SU-DHL-6 (cell line): ENCODE measurements around the gene CEP20.
A peak's percentile ranks its signal among the peaks of the same experiment; 100 is the strongest.

Source experiments
- H2AFZ ChIP-seq: fragments of 200-600 bp; sonication (generic); 2 replicates; pipeline ENCODE4 v1.6.1; 2014; ENCODE audit warnings: low read depth, mild to moderate bottlenecking, moderate library complexity, mixed read lengths, antibody characterized with exemption, low read length; ENCODE audit not compliant: severe bottlenecking
- H3F3A ChIP-seq: fragments of 200-600 bp; shearing (Covaris generic); 2 replicates; pipeline ENCODE4 v1.6.0; 2016; ENCODE audit warnings: antibody characterized with exemption, mild to moderate bottlenecking; ENCODE audit not compliant: insufficient read depth
- H3K27ac ChIP-seq: fragments of 200-600 bp; sonication (generic); 2 replicates; pipeline ENCODE4 v1.5.1; 2016; ENCODE audit warnings: low read depth, mild to moderate bottlenecking, low read length, moderate library complexity, mixed read lengths
- H3K27me3 ChIP-seq: fragments of 200-600 bp; sonication (generic), shearing (Covaris generic); 2 replicates; pipeline ENCODE4 v1.6.0; 2014; ENCODE audit warnings: mild to moderate bottlenecking, low read length
- H3K36me3 ChIP-seq: fragments of 200-600 bp; sonication (generic); 2 replicates; pipeline ENCODE4 v1.6.1; 2014; ENCODE audit warnings: mild to moderate bottlenecking, low read length, mixed read lengths
- H3K4me2 ChIP-seq: fragments of 300-600, 200-600 bp; shearing (Covaris generic), sonication (generic); 2 replicates; pipeline ENCODE4 v1.6.0; 2014; ENCODE audit warnings: low read length, low read depth, mild to moderate bottlenecking; ENCODE audit not compliant: poor library complexity, severe bottlenecking
- H3K4me3 ChIP-seq: fragments of 200-600 bp; sonication (generic); 2 replicates; pipeline ENCODE4 v1.5.1; 2014; ENCODE audit warnings: antibody characterized with exemption, low read length, mild to moderate bottlenecking, mixed read lengths; ENCODE audit not compliant: insufficient read depth, poor library complexity, severe bottlenecking
- H3K79me2 ChIP-seq: fragments of 200-600 bp; sonication (generic); 2 replicates; pipeline ENCODE4 v1.6.1; 2014; ENCODE audit warnings: mild to moderate bottlenecking, low read length, moderate library complexity; ENCODE audit not compliant: insufficient read depth
- H3K9ac ChIP-seq: fragments of 200-600 bp; sonication (generic); 2 replicates; pipeline ENCODE4 v1.7.0; 2014; ENCODE audit warnings: mild to moderate bottlenecking, low read length
- H3K9me2 ChIP-seq: fragments of 200-600 bp; sonication (generic); replicated peaks from 2 replicates; pipeline ENCODE4 v1.6.1; 2014; ENCODE audit warnings: low read length; ENCODE audit not compliant: insufficient read depth
- H3K9me3 ChIP-seq: fragments of 200-600 bp; sonication (generic); 2 replicates; pipeline ENCODE4 v1.6.1; 2014; ENCODE audit warnings: low read length, mixed read lengths; ENCODE audit not compliant: insufficient read depth
- H4K20me1 ChIP-seq: fragments of 200-600 bp; sonication (generic); 2 replicates; pipeline ENCODE4 v1.6.1; 2014; ENCODE audit warnings: low read depth, mild to moderate bottlenecking, antibody characterized with exemption, low read length, moderate library complexity, mixed read lengths
- CTCF ChIP-seq: fragments of 200-600 bp; sonication (generic); IDR thresholded peaks from one replicate; pipeline ENCODE4 v1.5.1; 2017; ENCODE audit warnings: antibody characterized with exemption, mild to moderate bottlenecking, low read length, moderate library complexity; ENCODE audit not compliant: insufficient read depth, poor library complexity, severe bottlenecking
- EZH2phosphoT487 ChIP-seq: fragments of 200-600 bp; sonication (generic), shearing (Covaris generic); conservative IDR thresholded peaks from 2 replicates; pipeline ENCODE4 v1.6.1; 2018; ENCODE audit warnings: mild to moderate bottlenecking, antibody characterized with exemption, low read length, moderate library complexity, mixed read lengths

CEP20 gene

GRCh38 chr16:15832241-15832640, 56.2 kb downstream of the CEP20 start:
- H3K9me2 ChIP-seq, result no peaks in the 10 kb centered on the region
- no peak overlapping the region for H3K4me3 ChIP-seq
- H3K36me3 ChIP-seq, result no peaks in the 10 kb centered on the region
- H2AFZ ChIP-seq, result no peak overlapping the region
- H3F3A ChIP-seq, result no peaks in the 10 kb centered on the region
- H3K27me3 ChIP-seq, result no peaks in the 10 kb centered on the region
- no peaks in the 10 kb centered on the region for H3K9me3 ChIP-seq
- TF ChIP-seq EZH2phosphoT487 (no peak), CTCF (no peak)
- H3K27ac ChIP-seq, result no peak overlapping the region
- no peak overlapping the region for H3K9ac ChIP-seq
- H4K20me1 ChIP-seq, result no peaks in the 10 kb centered on the region
- no peaks in the 10 kb centered on the region for H3K79me2 ChIP-seq
- no peak overlapping the region for H3K4me2 ChIP-seq

- Histone ChIP-seq H3K79me2 (no peaks in the 10 kb centered on the region), H3K9ac (peak overlapping the region; percentile 18; the same call in 1 of the 2 replicates), H3K27me3 (no peaks in the 10 kb centered on the region), H4K20me1 (no peaks in the 10 kb centered on the region), H3F3A (no peaks in the 10 kb centered on the region), H3K36me3 (no peaks in the 10 kb centered on the region), H3K4me2 (peak overlapping the region; percentile 56), H3K9me3 (no peaks in the 10 kb centered on the region), H3K9me2 (no peaks in the 10 kb centered on the region), H2AFZ (no peak overlapping the region), H3K4me3 (peak overlapping the region; percentile 20), H3K27ac (peak overlapping the region; percentile 43)
- TF ChIP-seq EZH2phosphoT487 (no peak), CTCF (no peak)
These were observed 57.5 kb downstream of the CEP20 start for GRCh38 chr16:15830832-15831451.

- Histone ChIP-seq H3K36me3 (no peaks in the 10 kb centered on the region), H3K9me2 (no peaks in the 10 kb centered on the region), H3K9me3 (no peaks in the 10 kb centered on the region), H3K79me2 (no peaks in the 10 kb centered on the region), H4K20me1 (no peaks in the 10 kb centered on the region), H3K9ac (no peak overlapping the region), H3F3A (no peaks in the 10 kb centered on the region), H3K4me2 (no peak overlapping the region), H3K4me3 (no peak overlapping the region), H2AFZ (no peak overlapping the region), H3K27ac (no peak overlapping the region), H3K27me3 (no peaks in the 10 kb centered on the region)
- TF ChIP-seq CTCF, result no peak
- TF ChIP-seq EZH2phosphoT487, result no peak
These were observed 58.9 kb downstream of the CEP20 start for GRCh38 chr16:15829460-15829859.
